ENCODE data around the gene RFC2.
"Not testable (repeated sequence)": the region's sequence is repeated elsewhere in the genome, so short reads cannot be mapped to it uniquely, and the experiment has no call there.

RFC2 gene

GRCh38 chr7:74282748-74283459, 28.7 kb upstream of the RFC2 start:
- no peak for DNase-seq (ENCODE audit: low spot score)

DNA sequence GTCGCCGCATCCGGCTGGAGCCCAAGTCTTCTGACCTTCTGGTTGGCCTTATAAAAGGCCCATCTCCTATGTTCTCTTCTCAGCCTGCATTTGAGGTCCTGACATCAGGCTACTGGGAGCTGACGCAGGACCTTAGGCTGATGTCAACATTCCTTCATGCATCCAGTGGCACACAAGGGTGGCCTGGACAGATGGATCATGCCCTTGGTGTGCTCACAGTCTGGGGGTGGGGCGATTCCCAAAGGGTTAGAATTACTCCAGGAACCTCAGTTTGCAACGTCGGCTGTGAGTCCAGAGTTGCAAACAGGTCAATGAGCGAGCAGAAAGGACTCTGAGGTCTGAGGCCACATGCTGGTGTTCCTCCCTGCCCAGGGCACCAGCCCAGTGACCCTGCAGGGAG, 26.8 kb upstream of the RFC2 start:
- DNase-seq (ENCODE audit: low spot score), result no peak

DNA sequence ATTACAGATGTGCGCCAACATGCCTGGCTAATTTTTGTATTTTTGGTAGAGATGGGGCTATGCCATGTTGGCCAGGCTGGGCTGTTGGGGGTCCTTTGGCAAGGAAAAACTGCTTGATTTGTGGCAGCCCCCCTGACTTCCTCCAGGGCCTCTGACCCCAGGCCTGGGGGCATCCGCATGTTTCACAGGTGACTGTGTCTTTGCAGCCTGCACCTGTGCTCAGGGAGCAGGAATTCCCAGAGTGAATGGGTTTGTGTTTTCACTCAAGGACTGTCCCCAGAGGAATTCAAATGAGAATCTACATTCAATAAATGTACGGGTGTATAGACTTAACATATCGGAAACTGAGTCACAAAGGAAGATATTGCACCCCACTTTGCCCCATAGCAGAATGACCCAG, 23.4 kb upstream of the RFC2 start:
- DNase-seq (ENCODE audit: low spot score), result no peak

DNA sequence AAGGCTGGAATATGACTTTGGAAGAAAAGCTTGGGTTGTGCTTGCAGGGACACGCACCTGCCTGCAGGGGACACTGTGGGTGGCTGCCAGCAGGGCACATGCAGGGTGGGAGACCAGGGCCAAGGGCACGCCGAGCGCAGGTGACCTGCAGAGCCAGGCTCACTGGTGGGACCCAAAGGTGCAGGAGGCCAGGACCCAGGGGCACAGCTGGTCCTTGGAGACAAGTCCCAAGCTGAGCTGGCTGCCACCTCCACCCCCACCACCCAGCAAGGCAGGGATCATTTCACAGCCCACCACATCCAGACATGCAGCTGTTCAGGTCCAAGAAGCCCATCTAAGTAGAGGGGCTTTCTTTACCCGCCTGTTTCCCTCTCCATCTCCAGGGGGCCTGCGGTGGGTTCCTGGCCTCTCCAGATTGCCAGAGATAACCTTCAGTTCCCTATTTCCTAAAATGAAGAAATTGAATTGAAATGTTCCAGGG, 21.2 kb upstream of the RFC2 start:
- DNase-seq (ENCODE audit: low spot score), result no peak

DNA sequence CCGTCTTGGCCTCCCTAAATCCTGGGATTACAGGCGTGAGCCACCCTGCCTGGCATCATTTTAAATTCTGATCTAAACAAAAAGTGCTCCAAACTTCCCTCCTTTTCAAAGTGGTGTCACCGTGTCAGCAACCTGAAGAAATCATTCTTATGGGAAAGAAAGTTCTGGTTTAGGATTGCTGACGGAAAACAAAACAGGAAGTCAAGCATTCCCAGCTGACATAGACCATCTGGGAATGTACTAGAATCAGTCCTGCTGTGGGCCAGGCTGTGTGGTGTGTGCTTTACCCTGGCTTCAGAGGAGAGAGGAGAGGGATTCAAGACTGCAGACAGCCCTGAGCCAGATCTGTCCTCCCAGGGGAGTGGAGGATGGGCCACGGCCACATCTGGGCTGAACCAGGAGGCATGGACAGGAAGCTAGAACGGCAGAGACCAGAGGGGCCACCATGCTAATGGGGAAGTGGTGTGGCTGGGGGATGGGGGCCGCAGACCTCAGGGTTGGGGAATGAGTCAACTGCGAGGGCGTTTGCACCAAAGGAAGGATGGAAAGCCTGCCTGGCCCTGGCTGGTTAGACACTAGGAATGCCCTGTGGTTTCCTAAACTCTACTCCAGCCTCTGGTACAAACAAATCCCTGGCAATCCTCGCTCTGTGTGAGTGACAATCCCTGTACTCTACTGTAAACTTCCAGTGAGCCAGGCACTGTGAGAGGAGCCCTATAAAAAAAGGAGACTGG, 18.3 kb upstream of the RFC2 start:
- DNase-seq (ENCODE audit: low spot score), result no peak

GRCh38 chr7:74271742-74272141, 17.5 kb upstream of the RFC2 start:
- no peak for DNase-seq (ENCODE audit: low spot score)

DNA sequence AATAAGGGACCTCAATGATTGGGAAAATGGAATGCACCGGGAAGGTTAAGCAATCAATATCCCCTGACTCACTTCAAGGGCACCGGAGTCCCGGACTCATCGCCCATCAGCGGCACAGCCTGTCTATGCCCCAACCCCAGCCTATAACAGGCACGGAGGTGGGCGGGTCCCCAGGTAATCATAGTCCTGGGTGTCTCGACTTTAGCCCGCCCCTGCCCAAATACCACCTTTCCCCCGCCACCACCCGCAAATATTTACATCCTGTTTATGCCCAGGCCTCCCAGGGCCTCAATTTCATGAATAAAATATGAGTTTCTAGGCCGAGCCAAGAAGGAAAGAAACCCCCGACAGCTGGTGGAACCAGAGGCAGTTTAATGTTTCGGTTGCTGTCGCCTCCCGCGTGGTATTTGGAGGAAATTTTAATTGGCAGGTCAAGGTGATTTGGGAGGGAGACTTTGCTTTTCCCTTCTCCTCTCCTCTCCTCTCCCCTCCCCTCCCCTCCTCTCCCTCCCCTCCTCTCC, 15.6 kb upstream of the RFC2 start:
- DNase-seq (ENCODE audit: low spot score), result peak; percentile 76

DNA sequence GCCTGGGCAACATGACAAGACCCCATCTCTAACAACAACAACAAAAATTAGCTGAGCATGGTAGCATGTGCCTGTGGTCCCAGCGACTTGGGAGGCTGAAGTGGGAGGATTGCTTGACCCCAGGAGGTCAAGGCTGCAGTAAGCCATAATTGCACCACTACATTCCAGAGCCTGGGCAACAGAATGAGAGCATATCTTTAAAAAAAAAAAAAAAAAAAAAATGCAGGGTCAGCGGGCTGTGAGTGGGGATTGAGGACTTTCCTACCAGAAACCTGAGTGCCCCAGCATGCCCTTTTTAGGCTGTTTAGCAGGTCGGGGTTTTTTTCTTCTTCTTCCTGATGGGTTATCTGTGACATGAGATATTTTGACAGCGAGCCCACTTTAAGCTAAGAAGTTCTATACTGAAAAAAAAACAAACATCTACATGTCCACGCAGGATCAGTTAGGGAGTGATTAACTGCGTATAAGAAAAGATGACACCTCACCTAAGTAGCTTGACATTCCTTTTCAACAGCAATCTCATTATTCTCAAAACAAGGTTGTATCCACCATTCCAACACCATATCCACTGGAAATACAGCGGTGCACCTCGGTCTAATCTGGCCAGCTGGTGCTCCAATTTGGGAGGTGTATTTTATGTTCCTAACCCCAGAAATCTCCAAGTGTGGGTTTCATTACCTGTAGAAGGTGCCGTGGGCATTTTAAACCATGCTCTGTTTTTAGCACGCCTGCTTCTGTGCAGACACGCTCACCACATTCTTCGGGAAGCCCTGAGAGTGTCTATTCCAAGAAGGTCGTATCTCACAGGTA, 13.8 kb upstream of the RFC2 start:
- no peak for DNase-seq (ENCODE audit: low spot score)

DNA sequence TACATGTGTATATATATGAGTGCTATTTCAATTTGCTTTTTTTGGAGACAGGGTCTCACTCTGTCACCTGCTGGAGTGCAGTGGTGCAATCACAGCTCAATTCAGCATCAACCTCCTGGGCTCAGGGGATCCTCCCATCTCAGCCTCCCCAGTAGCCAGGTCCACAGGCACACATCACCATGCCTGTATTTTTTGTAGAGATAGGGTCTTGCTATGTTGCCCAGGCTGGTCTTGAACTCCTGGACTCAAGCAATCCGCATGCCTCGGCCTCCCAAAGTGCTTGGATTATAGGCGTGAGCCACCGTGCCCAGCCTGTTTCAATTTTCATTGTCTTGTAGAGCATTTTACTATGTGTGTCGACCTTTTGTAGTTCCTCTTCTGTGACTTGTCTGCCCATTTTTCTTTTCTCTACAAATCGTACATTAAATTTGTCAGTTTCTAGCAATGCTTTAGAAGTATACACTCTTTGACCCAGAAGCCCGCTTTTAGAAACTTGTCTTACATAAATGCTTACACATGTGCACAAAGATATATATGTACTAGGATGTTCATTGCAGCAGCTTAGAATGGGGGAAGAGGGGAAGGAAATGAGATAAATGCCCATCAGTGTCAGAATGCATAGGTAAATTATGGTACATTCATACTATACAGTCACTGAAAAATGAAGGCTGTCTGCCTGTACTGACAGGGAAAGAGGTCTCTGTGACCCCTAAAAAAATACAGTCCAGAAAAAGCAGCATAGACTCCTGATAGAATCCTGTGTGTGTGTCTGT, 12.2 kb upstream of the RFC2 start:
- no peak for DNase-seq (ENCODE audit: low spot score)

DNA sequence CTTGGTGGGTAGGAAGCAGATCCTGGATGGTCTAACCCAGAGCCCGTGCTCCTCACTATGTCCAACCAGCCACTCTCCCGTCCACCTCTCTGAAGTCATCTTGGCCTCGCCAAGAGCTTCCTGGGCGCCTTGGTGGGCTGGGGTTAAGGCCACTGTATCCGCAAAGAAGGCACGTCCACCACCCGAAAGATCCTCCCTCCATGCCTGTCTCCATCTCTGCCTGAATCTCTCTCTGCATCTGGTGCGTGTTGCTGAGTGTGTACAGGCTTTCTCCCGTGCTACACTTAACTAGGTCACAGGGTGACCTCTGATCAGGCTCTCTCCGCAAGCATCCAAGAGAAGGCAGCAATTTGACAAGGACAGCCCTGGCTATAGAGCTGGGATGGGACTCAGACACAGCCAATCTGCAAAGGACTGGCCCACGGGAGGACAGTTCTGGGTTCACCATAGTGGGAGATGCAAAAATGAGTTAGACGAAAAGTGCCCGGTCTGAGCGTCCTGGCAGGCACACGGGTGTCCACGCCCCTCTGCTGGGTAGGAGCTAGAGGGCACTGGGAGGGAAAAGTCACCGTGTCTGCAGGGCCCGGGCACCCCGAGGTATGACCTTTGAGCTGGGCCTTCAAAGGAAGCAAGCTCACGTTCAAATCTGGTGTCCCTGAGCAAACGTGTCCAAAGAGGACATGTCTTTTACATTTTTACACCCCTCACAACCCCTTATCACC, 9.4 kb upstream of the RFC2 start:
- no peak for DNase-seq (ENCODE audit: low spot score)

DNA sequence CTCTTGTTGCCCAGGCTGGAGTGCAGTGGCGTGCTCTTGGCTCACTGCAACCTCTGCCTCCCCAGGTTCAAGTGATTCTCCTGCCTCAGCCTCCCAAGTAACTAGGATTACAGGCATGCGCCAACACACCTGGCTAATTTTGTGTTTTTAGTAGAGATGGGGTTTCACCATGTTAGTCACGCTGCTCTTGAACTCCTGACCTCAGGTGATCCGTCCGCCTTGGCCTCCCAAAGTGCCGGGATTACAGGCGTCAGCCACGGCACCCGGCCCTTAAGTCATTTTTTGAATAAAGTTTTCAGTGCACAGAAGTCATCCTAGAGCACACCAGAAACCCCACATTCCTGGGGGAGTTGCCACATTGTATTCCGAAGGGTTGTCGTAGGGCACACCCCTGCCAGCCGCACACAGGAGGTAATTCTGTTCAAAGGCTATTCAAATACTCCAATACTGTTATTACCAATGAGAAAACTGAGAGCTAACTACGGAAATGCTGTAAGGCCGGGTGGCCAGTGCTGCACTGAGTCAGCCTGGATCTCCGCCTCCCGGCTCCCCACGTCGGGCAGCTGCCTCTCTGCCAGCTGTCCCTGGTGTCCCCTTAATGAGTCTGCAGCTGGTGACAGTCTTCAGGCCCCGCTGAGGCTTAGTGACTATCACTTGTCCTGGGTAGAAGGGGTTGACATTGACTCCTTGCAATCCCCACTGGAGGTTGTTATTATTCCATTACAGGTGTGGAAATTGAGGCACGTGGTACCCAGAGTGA, 8.6 kb upstream of the RFC2 start:
- no peak for DNase-seq (ENCODE audit: low spot score)

DNA sequence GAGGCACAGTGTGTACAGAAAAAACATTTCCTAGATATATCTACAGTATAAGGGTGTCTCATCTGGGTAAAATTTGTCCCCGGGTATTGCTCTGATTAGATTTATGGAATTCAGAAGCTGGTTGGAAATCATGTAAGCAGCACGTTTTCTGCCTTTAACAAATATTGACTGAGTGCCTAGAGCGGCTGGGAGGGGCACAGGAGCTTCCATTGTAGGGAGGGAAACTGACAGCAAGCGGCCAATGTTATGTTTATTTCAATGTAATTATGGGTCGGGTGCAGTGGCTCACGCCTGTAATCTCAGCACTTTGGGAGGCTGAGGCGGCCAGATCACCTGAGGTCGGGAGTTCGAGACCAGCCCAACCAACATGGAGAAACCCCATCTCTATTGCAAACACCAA, 4.4 kb upstream of the RFC2 start:
- no peak for DNase-seq (ENCODE audit: low spot score)

DNA sequence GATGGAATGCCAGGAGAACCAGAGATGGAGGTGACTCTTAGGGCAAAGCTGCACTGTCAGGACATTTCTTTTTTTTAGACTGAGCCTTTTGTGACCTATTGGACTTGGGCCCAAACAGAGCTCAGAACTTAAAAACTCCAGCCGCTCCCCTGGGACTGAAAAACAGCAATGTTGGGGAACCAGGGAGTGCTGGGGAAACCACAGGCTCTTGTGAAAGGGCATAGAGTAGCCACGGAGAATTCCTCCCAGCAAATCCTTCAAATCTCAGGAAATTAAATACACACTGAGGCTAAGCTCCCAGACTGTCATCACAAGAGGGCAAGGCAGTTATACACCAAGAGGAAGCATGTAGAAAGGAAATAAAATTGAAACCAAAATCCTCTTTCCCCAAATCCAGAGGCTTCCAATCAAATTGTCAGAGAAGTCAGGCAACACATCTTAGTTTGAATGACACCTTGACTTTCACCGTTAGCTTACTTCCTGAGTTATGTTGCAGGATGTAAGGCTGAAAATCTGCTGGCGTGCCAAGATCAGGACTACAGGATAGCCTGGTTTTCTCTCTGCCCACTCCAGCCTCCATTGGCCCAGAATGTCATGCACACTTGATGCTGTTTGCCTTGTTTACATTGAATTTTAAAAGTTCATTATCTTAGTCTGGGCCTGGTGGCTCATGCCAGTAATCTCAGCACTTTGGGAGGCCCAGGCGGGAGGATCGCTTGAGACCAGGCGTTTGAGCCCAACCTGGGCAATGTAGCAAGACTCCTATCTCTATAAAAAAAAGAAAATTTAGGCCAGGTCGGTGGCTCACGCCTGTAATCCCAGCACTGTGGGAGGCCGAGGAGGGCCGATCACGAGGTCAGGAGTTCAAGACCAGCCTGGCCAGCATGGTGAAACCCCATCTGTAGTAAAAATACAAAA, 2.6 kb upstream of the RFC2 start:
- DNase-seq (ENCODE audit: low spot score), result no peak

GRCh38 chr7:74255461-74255860, 1.3 kb upstream of the RFC2 start:
- not testable (repeated sequence) for DNase-seq (ENCODE audit: low spot score)

DNA sequence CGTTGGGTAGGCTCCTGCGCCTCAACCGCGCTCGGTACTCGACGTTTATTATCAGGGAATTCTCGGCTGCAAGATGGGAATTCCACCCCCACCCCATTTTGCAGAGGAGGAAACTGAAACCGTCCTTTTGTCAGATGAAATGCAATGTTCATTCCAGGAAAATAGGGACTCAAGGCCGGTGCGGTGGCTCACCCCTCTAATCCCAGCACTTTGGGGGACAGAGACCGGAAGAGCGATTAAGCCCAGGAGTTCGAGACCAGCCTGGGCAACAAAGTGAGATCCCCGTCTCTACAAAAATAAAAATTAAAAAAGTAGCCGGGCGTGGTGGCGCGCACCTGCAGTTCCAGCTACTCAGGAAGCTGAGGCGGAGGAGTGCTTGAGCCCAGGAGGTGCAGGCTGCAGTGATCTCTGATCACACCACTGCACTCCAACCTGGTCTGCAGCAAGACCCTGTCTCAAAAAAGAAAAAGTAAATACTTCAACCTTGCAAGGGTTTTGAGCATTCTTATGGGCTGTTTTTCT, 720 bp upstream of the RFC2 start:
- DNase-seq (ENCODE audit: low spot score), result peak; percentile 23

DNA sequence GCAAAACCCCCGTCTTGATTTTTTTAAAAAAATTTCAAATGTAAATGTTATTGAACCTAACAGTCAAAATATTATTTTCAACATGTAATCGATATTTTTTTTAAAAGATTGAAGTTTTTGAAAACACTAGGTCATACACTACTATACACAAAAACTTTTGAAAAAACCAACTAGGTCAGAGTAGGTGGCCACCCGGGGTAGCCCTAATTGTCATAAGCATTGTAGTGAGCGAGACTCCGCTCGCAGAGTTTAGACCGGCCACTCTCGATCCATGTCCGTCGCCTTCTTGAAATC, 417 bp downstream of the RFC2 start:
- no peak for DNase-seq (ENCODE audit: low spot score)

GRCh38 chr7:74253331-74253730, 868 bp downstream of the RFC2 start:
- DNase-seq (ENCODE audit: low spot score), result no peak

- no peak for DNase-seq (ENCODE audit: low spot score)
These were observed 1.3 kb downstream of the RFC2 start for GRCh38 chr7:74252893-74253292.

DNA sequence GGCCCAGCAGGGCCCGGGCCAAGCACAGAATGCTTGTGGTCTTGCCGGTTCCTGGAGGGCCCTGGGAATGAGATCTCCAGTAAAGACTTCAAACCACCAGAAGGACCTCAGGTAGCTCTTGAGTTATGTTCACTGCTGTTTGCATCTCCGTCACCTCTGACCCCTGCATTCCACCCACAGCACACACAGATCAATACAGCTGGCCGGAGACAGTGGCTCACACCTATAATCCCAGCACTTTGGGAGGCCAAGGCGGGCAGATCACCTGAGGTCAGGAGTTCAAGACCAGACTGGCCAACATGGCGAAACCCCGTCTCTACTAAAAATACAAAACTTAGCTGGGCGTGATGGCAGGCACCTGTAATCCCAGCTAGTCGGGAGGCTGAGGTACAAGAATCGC, 5.1 kb downstream of the RFC2 start:
- DNase-seq (ENCODE audit: low spot score), result not testable (repeated sequence)

All from LoVo (cell line).